Right lobe of liver (tissue), 6 donors: ENCODE data around the gene RAB11FIP3. TPM values are rescaled to one million over a fixed set of nuclear protein-coding genes. Genes with fewer than 3 reads are reported as not detected.

Experiments used
- ATAC-seq, 4 donors: fragments of 200-7000 bp; cut with Tn5 transposase; one replicate each; pipeline ENCODE4 v1.9.1; 2020; ENCODE audit warnings: mild to moderate bottlenecking in 4 of 4, moderate library complexity in 4 of 4
- DNase-seq, 3 donors: peaks; one replicate each; pipeline ENCODE4 v3.0.0-alpha.2; 2020
- H3K27ac ChIP-seq, 3 donors: fragments of 200-600 bp; one replicate each; pipeline ENCODE4 v1.8.0; 2022
- H3K27me3 ChIP-seq, 2 donors: fragments of 200-600 bp; one replicate each; pipeline ENCODE4 v1.8.0; 2022
- H3K36me3 ChIP-seq, 4 donors: fragments of 200-600 bp; sonication (generic) in 1 of 4; one replicate each; pipeline versions ENCODE4 v1.5.1 to v1.8.0; 2017 to 2022; ENCODE audit warnings: control low read depth in 1 of 4
- H3K4me1 ChIP-seq, 4 donors: fragments of 200-600 bp; sonication (generic) in 1 of 4; one replicate each; pipeline versions ENCODE4 v1.5.1 to v1.8.0; 2017 to 2022; ENCODE audit warnings: control low read depth in 1 of 4
- H3K4me3 ChIP-seq, 3 donors: fragments of 200-600 bp; one replicate each; pipeline ENCODE4 v1.8.0; 2022
- H3K9me3 ChIP-seq, 4 donors: fragments of 200-600 bp; sonication (generic) in 1 of 4; one replicate each; pipeline versions ENCODE4 v1.5.1 to v1.8.0; 2017 to 2022; ENCODE audit warnings: control low read depth in 1 of 4
- POLR2A ChIP-seq: fragments of 450-650 bp; IDR thresholded peaks from one replicate; pipeline ENCODE4 v1.6.1; 2017; ENCODE audit warnings: antibody characterized with exemption, mild to moderate bottlenecking
- WGBS: methylation state at CpG from one replicate; pipeline ENCODE4 v1.1.6; 2018; ENCODE audit warnings: low coverage, low lambda C conversion rate; ENCODE audit not compliant: insufficient coverage; ENCODE audit errors: missing lambda C conversion rate; 5-methylcytosine and 5-hydroxymethylcytosine counted together
- intact Hi-C, 2 donors: fragments of 100-400 bp; cut with DNase I; formaldehyde crosslinking; loops; one replicate each; pipeline versions ENCODE4 v1.11.2 to v1.14.1; 2022
- total RNA-seq, 6 experiments: library from RNA; depleted of rRNA in 2 of 6; stranded (reverse); fragments of >200 nt in 2 of 6; fragmentation: NEBNext Ultra II Directional in 3 of 6; extraction: Animal tissue kit (Norgen Biotek cat#: 25700) in 3 of 6; gene quantifications; one replicate each; pipeline versions ENCODE4 v1.1.0 to v1.2.4, GENCODE V29; 2016 to 2023
- TF ChIP-seq, protein P1 (sequence below), 4 donors: fragments of 200-600 bp in 3 of 4; fragments of 450-650 bp in 1 of 4; IDR thresholded peaks; one replicate each; pipeline versions ENCODE4 v1.5.1 to v1.8.0; 2016 to 2022; ENCODE audit warnings: antibody characterized with exemption in 4 of 4, mild to moderate bottlenecking in 2 of 4
- donor health status: DM: no; HTN: yes; CAD: no.
- donor health status: DM: no; HTN: no; CAD: no.
- donor health status: DM: no; HTN: no; CAD: no.
- donor health status: DM: no; HTN: yes; CAD: no.
- donor health status: DM: no; HTN: yes; CAD: no.

RAB11FIP3 gene
- total RNA-seq, 6 experiments from 2014 or later = 19.5 to 38.3 (median 25.5) TPM

DNA sequence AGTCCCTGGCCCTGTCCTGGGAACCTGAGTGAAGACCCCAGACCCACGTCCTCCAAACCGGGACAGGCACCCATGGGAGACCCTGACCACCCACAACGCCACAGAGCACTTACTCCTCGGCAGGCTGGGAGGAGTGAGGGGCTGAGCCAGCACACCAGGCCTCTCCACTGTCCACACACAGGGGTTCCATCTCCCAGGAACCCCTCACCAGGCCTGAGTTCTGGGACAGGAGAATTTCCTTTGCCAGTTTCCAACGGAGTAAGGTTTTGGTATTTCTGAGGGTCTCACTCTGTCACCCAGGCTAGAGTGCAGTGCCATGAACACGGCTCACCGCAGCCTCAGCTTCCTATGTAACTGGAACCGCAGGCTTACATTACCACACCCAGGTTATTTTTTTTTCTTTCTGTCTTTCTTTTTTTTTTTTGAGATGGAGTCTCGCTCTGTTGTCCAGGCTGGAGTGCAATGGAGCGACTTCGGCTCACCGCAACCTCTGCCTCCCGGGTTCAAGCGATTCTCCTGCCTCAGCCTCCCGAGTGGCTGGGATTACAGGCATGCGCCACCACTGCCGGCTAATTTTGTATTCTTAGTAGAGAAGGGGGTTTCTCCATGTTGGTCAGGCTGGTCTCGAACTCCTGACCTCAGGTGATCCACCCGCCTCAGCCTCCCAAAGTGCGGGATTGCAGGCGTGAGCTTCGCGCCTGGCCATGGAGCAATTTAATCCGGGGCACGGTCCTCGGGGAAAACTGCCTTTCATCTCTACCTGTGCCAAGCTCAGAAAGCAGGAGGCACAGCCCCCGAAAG lies 45.3 kb upstream of the RAB11FIP3 start:
- Histone ChIP-seq H3K36me3 (no peaks in the 10 kb centered on the region), H3K27ac (no peak overlapping the region), H3K9me3 (no peaks in the 10 kb centered on the region), H3K4me1 (peaks cover 0 to 5% (median 0%) of the 10 kb centered on the region in 4 donors), H3K27me3 (no peaks in the 10 kb centered on the region), H3K4me3 (peak overlapping the region in 2 of 3 donors; percentile 93 to 94)
- intact Hi-C loops = loop anchor here in 1 of 2 donors (10.0 kb wide), 1 partner anchor 115 kb away; no protein-coding TSS in a partner anchor
- no peak for TF ChIP-seq POLR2A
- TF ChIP-seq, protein P1, sequence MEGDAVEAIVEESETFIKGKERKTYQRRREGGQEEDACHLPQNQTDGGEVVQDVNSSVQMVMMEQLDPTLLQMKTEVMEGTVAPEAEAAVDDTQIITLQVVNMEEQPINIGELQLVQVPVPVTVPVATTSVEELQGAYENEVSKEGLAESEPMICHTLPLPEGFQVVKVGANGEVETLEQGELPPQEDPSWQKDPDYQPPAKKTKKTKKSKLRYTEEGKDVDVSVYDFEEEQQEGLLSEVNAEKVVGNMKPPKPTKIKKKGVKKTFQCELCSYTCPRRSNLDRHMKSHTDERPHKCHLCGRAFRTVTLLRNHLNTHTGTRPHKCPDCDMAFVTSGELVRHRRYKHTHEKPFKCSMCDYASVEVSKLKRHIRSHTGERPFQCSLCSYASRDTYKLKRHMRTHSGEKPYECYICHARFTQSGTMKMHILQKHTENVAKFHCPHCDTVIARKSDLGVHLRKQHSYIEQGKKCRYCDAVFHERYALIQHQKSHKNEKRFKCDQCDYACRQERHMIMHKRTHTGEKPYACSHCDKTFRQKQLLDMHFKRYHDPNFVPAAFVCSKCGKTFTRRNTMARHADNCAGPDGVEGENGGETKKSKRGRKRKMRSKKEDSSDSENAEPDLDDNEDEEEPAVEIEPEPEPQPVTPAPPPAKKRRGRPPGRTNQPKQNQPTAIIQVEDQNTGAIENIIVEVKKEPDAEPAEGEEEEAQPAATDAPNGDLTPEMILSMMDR (IDR thresholded peaks at IDR 0.05) = no peak
- DNase-seq (no peak), ATAC-seq (no peak)
- 73% methylated on average over 15 of the region's 27 CpGs for WGBS

DNA sequence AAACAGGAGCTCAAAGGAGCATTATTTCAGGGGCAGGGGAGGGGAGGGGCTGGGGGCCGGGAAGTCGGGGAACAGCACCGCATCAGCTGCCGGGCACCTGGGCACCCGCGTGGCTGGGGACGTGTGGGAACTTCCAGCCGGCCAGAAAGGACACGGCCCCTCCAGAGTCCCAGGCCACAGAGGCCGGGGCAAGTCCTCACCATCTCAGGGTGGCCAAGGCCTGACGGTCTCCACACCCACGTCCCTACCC lies 44.8 kb upstream of the RAB11FIP3 start:
- H3K4me1 ChIP-seq = peaks cover 0 to 5% (median 0%) of the 10 kb centered on the region in 4 donors
- peak; percentile 5 to 34 (median 24) for ATAC-seq

DNA sequence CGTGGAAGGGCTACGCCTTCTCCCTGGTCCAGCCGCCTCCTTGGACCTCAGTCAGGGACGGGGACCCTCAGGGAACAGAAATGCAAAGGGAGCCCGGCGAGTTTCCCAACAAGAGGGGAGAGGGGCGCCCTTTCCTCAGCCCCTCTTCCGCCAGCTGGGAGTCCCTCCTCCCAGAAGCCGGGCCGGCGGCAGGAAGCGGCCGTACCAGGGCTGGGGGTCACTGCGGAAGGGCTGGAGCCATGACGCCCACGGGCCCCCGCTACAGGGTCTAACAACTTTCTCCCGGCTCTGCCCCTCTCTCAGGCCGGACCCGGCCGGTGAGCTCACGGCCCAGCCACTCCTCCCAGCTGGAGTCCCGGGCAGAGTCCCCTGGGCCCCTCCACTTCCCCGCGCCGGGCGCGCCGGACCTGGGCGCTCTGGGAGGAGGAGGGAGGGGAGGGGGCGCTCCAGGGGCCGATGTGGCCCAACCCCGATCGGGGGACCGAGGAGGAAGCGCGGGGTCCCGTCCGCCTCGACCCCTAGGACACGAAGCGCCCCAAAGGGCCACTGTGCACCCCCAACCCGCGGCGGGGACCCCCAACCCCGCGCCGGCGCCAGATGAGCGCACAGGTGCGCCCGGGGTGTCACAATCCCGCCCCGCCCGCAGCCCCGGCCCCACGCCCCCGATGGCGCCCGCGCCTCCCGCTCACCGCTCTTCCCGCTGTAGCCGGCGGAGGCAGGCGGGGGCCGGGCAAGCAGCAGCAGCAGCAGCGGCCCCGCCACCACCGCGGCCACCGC lies 44.2 kb upstream of the RAB11FIP3 start:
- WGBS = 0% methylated on average over 7 of the region's 73 CpGs

More for the DNA sequence above, 44.8 kb upstream of the RAB11FIP3 start:
- WGBS = no CpG with 5 or more reads among the region's 12 CpGs
- Histone ChIP-seq H3K4me3 (peak overlapping the region; percentile 75 to 94 (median 93)), H3K36me3 (no peaks in the 10 kb centered on the region), H3K27me3 (no peaks in the 10 kb centered on the region), H3K9me3 (no peaks in the 10 kb centered on the region), H3K27ac (peak overlapping the region in 1 of 3 donors; percentile 57)
- TF ChIP-seq POLR2A = no peak
- intact Hi-C loops = loop anchor here in 1 of 2 donors (10.0 kb wide), 1 partner anchor 114 kb away; no protein-coding TSS in a partner anchor
- DNase-seq = no peak

DNA sequence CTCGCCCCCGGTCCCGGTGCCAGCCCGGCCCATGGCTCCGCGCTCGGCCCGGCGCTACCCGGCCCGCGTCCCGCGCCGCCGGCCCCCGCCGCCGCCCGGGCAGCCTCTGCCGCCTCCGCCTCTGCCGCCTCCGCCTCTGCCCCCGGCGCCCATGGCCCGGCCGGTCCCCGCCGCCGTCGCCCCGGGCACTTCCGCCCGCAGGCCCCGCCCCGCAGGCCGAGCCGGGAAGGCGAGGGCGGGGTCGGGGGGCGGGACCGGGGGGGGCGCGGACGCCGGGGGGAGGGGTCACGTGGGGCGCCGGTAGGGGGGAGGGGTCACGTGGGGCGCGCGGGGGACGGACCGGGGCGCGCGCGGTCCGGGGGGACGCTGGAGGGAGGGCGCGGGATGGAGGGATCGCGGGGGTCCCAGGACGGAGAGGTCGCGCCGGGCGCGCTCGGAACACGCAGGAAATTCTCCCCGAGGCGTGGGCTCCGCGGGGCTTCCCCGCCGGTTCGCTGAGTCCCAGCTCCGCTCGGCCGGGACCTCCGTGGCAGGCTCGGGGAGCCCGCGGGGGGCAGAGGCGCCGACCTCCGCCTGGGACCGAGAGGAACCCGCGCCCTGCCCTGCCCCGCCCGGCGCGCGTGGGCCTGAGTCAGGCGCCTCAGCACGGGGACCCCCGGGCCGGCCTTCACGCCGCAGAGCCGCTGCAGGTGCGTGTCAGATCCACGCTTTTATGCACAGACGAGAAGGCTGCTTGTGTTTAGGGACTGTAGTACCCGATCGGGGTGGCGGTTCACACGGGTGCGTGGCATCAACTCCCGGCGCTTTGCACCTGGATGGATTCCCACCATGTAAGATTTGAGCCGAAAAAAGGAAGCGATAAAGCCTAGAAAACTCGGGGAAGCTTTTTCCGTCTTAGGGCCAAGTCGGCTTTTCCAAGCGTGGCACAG lies 43.4 kb upstream of the RAB11FIP3 start, which contains the start of gene PGAP6:
Gene PGAP6 (minus strand): TSS at position 190 of the 929 bp plus-strand sequence. CDS start 157 bp downstream, at position 33.
- H3K36me3 ChIP-seq = no peaks in the 10 kb centered on the region
- peak within 1 kb of the TSS; percentile 87 to 94 (median 94) for H3K4me3 ChIP-seq
- DNase-seq (peak; percentile 72 to 79 (median 78)), ATAC-seq (peak; percentile 76 to 88 (median 78))
- H3K4me1 ChIP-seq = peaks cover 0 to 5% (median 0%) of the 10 kb centered on the region in 4 donors
- peak within 1 kb of the TSS; percentile 50 to 70 (median 57) for H3K27ac ChIP-seq
- TF ChIP-seq, protein P1 (IDR thresholded peaks at IDR 0.05) = no peak
- TF ChIP-seq POLR2A = no peak
- no peaks in the 10 kb centered on the region for H3K27me3 ChIP-seq
- intact Hi-C loops = loop anchor here in 1 of 2 donors (10.0 kb wide), 1 partner anchor 113 kb away; no protein-coding TSS in a partner anchor
- no peaks in the 10 kb centered on the region for H3K9me3 ChIP-seq
- 0% methylated on average over 21 of the region's 123 CpGs for WGBS

More for the DNA sequence above, 44.2 kb upstream of the RAB11FIP3 start:
- Histone ChIP-seq H3K4me3 (peak overlapping the region; percentile 75 to 94 (median 93)), H3K27ac (peak overlapping the region in 2 of 3 donors; percentile 37 to 57), H3K9me3 (no peaks in the 10 kb centered on the region), H3K27me3 (no peaks in the 10 kb centered on the region), H3K4me1 (peaks cover 0 to 5% (median 0%) of the 10 kb centered on the region in 4 donors), H3K36me3 (no peaks in the 10 kb centered on the region)
- intact Hi-C loops = loop anchor here in 1 of 2 donors (10.0 kb wide), 1 partner anchor 114 kb away; no protein-coding TSS in a partner anchor
- TF ChIP-seq, protein P1 (IDR thresholded peaks at IDR 0.05) = no peak
- no peak for TF ChIP-seq POLR2A
- peak; percentile 33 to 48 (median 36) for ATAC-seq
- DNase-seq = peak in 2 of 3 donors; percentile 61 to 64
